ENCODE measurements around the gene BMP8A.

DNA sequence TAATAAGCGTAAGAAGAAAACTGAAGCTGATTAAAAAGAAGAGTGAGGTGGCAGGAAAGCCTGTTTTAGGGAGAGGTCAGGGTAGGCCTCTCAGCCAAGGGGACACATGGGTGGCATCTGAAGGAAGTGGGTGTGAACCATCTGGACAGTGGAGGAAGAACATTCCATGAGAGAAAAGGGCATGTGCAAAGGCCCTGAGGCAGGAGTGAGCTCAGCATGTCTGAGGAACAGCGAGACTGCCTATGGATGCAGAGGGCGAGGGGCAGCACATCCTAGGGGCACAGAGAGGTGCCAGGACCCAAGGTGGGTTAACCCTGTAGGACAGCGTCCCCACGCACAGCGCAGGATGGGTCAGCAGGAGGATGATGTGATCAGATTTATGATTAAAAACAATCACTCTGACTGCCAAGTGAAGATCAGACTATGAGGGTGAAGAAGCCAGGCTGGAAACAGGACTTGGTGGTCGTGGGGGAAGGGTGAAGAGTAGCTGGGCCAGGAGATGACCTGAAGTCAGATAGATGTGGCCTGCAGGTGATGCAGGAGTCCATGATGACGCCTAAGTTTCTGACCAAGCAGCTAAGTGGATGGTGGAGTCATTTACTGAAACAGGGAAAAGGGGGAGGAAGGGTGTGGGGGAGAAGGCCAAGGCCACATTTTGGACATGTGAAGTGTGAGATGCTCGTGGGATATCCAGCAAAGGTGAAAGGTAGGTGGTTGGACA is 47.3 kb downstream of the BMP8A start:
- TF ChIP-seq, protein P1, sequence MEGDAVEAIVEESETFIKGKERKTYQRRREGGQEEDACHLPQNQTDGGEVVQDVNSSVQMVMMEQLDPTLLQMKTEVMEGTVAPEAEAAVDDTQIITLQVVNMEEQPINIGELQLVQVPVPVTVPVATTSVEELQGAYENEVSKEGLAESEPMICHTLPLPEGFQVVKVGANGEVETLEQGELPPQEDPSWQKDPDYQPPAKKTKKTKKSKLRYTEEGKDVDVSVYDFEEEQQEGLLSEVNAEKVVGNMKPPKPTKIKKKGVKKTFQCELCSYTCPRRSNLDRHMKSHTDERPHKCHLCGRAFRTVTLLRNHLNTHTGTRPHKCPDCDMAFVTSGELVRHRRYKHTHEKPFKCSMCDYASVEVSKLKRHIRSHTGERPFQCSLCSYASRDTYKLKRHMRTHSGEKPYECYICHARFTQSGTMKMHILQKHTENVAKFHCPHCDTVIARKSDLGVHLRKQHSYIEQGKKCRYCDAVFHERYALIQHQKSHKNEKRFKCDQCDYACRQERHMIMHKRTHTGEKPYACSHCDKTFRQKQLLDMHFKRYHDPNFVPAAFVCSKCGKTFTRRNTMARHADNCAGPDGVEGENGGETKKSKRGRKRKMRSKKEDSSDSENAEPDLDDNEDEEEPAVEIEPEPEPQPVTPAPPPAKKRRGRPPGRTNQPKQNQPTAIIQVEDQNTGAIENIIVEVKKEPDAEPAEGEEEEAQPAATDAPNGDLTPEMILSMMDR (IDR thresholded peaks at IDR 0.05 in 2 of 3, conservative IDR thresholded peaks at IDR 0.05 in 1 of 3; ENCODE audit: control insufficient read depth in 2 of 3, extremely low read depth in 1 of 3, insufficient read depth in 1 of 3, low read depth in 3 of 3, low read length in 3 of 3) = no peak
- TF ChIP-seq POLR2A (IDR thresholded peaks at IDR 0.05; ENCODE audit: low read depth, low read length) (no peak), EZH2 (IDR thresholded peaks at IDR 0.05; ENCODE audit: borderline replicate concordance, control insufficient read depth, low read depth, low read length) (no peak), HDAC2 (IDR thresholded peaks at IDR 0.05) (no peak), NFYA (IDR thresholded peaks at IDR 0.05; ENCODE audit: borderline replicate concordance, low read depth, low read length) (no peak), RELA (IDR thresholded peaks at IDR 0.05; ENCODE audit: borderline replicate concordance, partially characterized antibody) (no peak), POLR2AphosphoS2 (IDR thresholded peaks at IDR 0.05; ENCODE audit: low read depth, low read length) (no peak), ZNF384 (IDR thresholded peaks at IDR 0.05; ENCODE audit: borderline replicate concordance, low read depth, low read length) (no peak), SREBF1 (IDR thresholded peaks at IDR 0.05; ENCODE audit: low read length) (no peak), FOS (IDR thresholded peaks at IDR 0.05; ENCODE audit: borderline replicate concordance, extremely low read depth, insufficient read length) (no peak)
- TF ChIP-seq, protein P2, sequence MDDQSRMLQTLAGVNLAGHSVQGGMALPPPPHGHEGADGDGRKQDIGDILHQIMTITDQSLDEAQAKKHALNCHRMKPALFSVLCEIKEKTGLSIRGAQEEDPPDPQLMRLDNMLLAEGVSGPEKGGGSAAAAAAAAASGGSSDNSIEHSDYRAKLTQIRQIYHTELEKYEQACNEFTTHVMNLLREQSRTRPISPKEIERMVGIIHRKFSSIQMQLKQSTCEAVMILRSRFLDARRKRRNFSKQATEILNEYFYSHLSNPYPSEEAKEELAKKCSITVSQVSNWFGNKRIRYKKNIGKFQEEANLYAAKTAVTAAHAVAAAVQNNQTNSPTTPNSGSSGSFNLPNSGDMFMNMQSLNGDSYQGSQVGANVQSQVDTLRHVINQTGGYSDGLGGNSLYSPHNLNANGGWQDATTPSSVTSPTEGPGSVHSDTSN (IDR thresholded peaks at IDR 0.05; ENCODE audit: insufficient replicate concordance, low read depth, low read length) = no peak
- TF ChIP-seq, protein P3, sequence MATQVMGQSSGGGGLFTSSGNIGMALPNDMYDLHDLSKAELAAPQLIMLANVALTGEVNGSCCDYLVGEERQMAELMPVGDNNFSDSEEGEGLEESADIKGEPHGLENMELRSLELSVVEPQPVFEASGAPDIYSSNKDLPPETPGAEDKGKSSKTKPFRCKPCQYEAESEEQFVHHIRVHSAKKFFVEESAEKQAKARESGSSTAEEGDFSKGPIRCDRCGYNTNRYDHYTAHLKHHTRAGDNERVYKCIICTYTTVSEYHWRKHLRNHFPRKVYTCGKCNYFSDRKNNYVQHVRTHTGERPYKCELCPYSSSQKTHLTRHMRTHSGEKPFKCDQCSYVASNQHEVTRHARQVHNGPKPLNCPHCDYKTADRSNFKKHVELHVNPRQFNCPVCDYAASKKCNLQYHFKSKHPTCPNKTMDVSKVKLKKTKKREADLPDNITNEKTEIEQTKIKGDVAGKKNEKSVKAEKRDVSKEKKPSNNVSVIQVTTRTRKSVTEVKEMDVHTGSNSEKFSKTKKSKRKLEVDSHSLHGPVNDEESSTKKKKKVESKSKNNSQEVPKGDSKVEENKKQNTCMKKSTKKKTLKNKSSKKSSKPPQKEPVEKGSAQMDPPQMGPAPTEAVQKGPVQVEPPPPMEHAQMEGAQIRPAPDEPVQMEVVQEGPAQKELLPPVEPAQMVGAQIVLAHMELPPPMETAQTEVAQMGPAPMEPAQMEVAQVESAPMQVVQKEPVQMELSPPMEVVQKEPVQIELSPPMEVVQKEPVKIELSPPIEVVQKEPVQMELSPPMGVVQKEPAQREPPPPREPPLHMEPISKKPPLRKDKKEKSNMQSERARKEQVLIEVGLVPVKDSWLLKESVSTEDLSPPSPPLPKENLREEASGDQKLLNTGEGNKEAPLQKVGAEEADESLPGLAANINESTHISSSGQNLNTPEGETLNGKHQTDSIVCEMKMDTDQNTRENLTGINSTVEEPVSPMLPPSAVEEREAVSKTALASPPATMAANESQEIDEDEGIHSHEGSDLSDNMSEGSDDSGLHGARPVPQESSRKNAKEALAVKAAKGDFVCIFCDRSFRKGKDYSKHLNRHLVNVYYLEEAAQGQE (IDR thresholded peaks at IDR 0.05; ENCODE audit: low read depth, low read length) = no peak

Measured in GM12878 (cell line).